BE2C (cell line): Measurements from ENCODE around the gene VSIG4.

Source experiments
- DNase-seq: peaks from one replicate; pipeline ENCODE4 v3.0.0-alpha.2; 2020
- H3K27me3 ChIP-seq: fragments of 250-450 bp; sonication (Bioruptor Pico); 2 replicates; pipeline ENCODE4 v1.5.1; 2020; ENCODE audit warnings: mild to moderate bottlenecking
- H3K36me3 ChIP-seq: fragments of 250-450 bp; sonication (Bioruptor Pico); 2 replicates; pipeline ENCODE4 v1.5.1; 2020; ENCODE audit warnings: mild to moderate bottlenecking
- H3K4me1 ChIP-seq: fragments of 250-450 bp; sonication (Bioruptor Pico); 2 replicates; pipeline ENCODE4 v1.5.1; 2020
- H3K4me3 ChIP-seq: 2 replicates; pipeline ENCODE4 v1.5.1; 2011; ENCODE audit warnings: low read depth, low read length
- H3K9me3 ChIP-seq: fragments of 250-450 bp; sonication (Bioruptor Pico); 2 replicates; pipeline ENCODE4 v1.5.1; 2020
- TF ChIP-seq, protein P1 (sequence below): IDR thresholded peaks from 2 replicates; pipeline ENCODE4 v1.5.1; 2012; ENCODE audit warnings: mild to moderate bottlenecking, low read depth, low read length

Gene VSIG4

DNA sequence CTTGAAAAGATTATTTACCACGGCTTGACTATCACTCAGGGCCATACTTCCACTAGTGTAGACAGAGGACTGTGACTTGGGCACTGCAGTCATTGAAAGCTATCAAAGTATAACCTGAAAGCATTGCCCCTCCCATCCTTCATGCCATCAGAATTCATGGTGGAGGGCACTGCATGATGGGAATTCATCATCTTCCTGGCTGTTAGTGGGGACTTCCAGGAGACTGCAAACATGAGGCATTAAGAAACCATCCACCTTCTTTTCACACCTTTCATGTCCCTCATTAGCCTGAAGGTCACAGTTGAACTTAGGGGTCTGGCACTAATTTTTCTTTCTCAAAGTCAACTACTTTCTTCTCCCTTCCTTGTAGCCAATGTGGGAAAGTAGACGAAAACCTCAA, 25.8 kb downstream of the VSIG4 start:
- Histone ChIP-seq H3K27me3 (no peaks in the 10 kb centered on the region), H3K9me3 (no peaks in the 10 kb centered on the region), H3K36me3 (no peaks in the 10 kb centered on the region), H3K4me1 (no peaks in the 10 kb centered on the region), H3K4me3 (no peak overlapping the region)
- TF ChIP-seq, protein P1, sequence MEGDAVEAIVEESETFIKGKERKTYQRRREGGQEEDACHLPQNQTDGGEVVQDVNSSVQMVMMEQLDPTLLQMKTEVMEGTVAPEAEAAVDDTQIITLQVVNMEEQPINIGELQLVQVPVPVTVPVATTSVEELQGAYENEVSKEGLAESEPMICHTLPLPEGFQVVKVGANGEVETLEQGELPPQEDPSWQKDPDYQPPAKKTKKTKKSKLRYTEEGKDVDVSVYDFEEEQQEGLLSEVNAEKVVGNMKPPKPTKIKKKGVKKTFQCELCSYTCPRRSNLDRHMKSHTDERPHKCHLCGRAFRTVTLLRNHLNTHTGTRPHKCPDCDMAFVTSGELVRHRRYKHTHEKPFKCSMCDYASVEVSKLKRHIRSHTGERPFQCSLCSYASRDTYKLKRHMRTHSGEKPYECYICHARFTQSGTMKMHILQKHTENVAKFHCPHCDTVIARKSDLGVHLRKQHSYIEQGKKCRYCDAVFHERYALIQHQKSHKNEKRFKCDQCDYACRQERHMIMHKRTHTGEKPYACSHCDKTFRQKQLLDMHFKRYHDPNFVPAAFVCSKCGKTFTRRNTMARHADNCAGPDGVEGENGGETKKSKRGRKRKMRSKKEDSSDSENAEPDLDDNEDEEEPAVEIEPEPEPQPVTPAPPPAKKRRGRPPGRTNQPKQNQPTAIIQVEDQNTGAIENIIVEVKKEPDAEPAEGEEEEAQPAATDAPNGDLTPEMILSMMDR, result no peak
- no peak for DNase-seq

DNA sequence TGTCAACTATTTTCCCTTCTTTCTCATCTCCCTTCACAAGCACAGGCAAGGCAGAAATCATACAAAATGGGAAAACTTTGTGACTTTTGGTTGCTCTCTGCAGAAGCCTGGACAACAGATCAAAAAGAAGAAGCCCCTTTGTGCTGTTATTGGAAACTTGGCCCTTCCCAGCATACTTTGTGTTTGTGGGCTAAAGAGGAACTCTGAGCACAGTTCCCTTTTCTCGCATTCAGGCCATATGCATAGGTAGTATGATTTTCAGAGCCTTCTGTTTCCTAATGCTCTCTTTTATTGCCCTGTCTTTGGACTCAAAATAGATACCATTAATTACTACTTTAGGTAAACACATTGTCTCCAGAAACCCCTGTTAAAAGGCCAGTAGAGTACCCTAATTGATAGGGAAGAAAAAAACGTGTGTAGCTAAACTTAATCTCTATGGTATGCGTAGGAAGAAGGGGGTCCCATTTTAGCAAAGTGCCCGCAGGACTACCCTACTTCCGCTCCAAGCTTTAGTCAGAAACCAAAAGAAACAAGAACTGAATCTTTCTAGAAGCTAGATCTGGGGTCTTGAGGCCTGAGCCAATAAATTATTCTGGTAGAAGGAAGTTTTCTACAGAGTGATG, 26.6 kb downstream of the VSIG4 start:
- no peaks in the 10 kb centered on the region for H3K36me3 ChIP-seq
- H3K27me3 ChIP-seq, result no peaks in the 10 kb centered on the region
- no peak overlapping the region for H3K4me3 ChIP-seq
- H3K4me1 ChIP-seq, result no peaks in the 10 kb centered on the region
- DNase-seq, result no peak
- TF ChIP-seq, protein P1, result no peak
- H3K9me3 ChIP-seq, result no peaks in the 10 kb centered on the region

DNA sequence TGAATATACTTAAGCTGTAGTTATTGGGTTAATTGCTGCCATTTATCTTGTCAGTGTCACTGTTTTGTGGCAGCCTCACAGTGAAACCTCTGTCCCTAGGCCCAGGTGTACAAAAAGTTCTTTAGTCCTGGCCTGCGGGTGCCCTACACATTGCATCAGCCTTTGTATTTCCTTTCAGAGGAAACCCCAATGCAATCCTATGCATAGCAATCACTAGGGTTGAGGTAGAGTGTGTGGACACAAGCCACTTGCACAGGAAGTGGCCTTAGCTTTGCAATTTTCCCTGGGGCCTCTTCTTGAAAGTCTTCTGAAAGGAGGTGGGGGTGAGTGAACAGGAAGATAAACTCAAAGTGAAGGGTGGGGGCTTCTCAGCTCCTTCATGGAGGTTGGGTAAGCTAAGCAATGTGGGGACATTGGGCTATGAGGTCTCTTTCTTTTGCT, 27.8 kb downstream of the VSIG4 start:
- no peak overlapping the region for H3K4me3 ChIP-seq
- no peaks in the 10 kb centered on the region for H3K9me3 ChIP-seq
- TF ChIP-seq, protein P1, result no peak
- H3K27me3 ChIP-seq, result no peaks in the 10 kb centered on the region
- no peaks in the 10 kb centered on the region for H3K36me3 ChIP-seq
- DNase-seq, result no peak
- no peaks in the 10 kb centered on the region for H3K4me1 ChIP-seq

DNA sequence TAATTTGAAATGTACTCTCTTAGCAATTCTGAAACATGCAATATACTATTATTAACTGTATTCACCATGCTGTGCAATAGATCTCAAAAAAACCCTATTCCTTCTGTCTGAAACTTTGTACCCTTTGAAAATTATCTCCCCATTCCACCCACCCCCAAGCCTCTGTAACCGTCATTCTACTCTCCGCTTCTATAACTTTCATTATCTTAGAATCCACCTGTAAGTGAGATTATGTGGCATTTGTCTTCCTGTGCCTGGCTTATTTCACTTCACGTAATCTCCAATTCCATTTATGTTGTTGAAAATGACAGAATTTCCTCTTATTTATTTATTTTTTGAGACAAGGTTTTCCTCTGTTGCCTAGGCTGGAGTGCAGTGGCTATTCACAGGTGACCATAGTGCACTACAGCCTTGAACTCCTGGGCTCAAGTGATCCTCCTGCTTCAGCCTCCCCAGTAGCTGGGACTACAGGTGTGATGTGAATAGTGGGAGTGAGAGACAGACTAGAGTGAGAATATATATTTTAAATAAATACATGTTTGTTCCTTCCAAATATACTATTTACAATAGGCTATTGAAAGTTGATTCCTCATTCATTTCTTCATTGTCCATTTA, 30.5 kb downstream of the VSIG4 start:
- no peak for DNase-seq
- Histone ChIP-seq H3K36me3 (no peaks in the 10 kb centered on the region), H3K9me3 (no peaks in the 10 kb centered on the region), H3K27me3 (no peaks in the 10 kb centered on the region), H3K4me1 (no peaks in the 10 kb centered on the region), H3K4me3 (no peak overlapping the region)
- TF ChIP-seq, protein P1, result no peak

DNA sequence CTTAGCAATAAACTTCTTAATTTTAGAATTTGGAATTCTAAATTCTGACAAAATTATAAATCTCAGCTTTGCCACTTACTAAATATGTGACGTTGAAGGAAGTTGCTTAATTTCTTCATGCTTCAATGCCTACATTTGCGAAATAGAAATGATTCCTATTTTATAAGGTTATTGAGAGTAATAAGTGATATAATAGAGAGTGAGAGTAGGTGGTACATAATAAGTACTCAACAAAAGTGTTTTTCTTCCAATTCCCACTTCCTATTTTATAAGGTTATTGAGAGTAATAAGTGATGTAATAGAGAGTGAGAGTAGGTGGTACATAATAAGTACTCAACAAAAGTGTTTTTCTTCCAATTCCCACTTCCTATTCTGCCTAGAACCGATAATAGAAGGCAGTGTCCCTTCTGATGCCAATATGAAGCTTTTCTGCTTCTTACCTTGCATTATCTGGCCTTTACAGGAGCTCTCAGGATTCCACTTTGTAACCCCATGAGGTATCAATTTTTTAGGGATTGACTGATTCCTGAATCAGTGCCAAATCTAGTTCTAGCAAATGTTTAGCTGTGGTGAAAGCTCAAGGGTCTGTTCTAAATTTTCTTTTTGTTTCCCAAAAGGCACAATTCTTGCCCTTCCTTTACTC, 31.4 kb downstream of the VSIG4 start:
- no peaks in the 10 kb centered on the region for H3K36me3 ChIP-seq
- no peak overlapping the region for H3K4me3 ChIP-seq
- no peaks in the 10 kb centered on the region for H3K9me3 ChIP-seq
- no peak for DNase-seq
- no peaks in the 10 kb centered on the region for H3K4me1 ChIP-seq
- TF ChIP-seq, protein P1, result no peak
- H3K27me3 ChIP-seq, result no peaks in the 10 kb centered on the region

DNA sequence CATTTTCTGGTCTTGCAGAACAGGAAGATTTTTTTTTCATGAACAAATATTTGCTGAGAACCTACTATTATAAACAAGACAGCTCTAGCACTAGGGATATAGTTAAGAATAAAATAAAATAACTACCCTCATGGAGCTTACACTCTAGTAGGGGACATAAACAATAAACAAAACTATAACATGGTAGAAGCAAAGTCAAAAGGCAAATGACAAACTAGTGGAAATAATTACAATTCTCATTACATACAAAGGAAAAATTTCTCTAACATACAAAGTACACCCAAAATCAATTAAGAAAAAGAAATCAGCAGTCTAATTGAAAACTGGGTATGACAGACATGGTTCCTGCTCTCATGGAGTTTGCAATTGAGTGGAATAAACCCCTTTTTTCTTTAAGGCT, 32.0 kb downstream of the VSIG4 start:
- TF ChIP-seq, protein P1, result no peak
- H3K36me3 ChIP-seq, result no peaks in the 10 kb centered on the region
- no peaks in the 10 kb centered on the region for H3K27me3 ChIP-seq
- no peak for DNase-seq
- no peaks in the 10 kb centered on the region for H3K9me3 ChIP-seq
- H3K4me3 ChIP-seq, result no peak overlapping the region
- no peaks in the 10 kb centered on the region for H3K4me1 ChIP-seq
